ENCODE data around the gene AKAP12.

AKAP12 gene

GRCh38 chr6:151399679-151400078, 159.9 kb downstream of the AKAP12 start:
- Histone ChIP-seq H3K36me3 (ENCODE audit: control insufficient read depth, low read length) (peaks cover 67% of the 10 kb centered on the region), H3K4me2 (ENCODE audit: low read length) (no peak overlapping the region), H3K9me2 (replicated peaks; ENCODE audit: control insufficient read depth, low read length) (no peaks in the 10 kb centered on the region), H3K79me2 (ENCODE audit: control insufficient read depth, low read length) (peaks cover 96% of the 10 kb centered on the region), H3K27me3 (ENCODE audit: control insufficient read depth, low read length) (no peaks in the 10 kb centered on the region), H3K4me1 (ENCODE audit: control insufficient read depth, low read length) (peaks cover 32% of the 10 kb centered on the region), H3F3A (ENCODE audit: control insufficient read depth, insufficient read depth) (peaks cover 10% of the 10 kb centered on the region), H3K9me3 (ENCODE audit: control insufficient read depth, insufficient read depth, low read length) (no peaks in the 10 kb centered on the region), H3K4me3 (ENCODE audit: low read length) (no peak overlapping the region), H3K27ac (ENCODE audit: low read depth, low read length) (no peak overlapping the region), H4K20me1 (ENCODE audit: control insufficient read depth, insufficient read depth, low read depth, low read length) (peaks cover 23% of the 10 kb centered on the region)
- TF ChIP-seq EZH2phosphoT487 (IDR thresholded peaks at IDR 0.05; ENCODE audit: borderline replicate concordance, low read length), result no peak
- TF ChIP-seq, protein P1, sequence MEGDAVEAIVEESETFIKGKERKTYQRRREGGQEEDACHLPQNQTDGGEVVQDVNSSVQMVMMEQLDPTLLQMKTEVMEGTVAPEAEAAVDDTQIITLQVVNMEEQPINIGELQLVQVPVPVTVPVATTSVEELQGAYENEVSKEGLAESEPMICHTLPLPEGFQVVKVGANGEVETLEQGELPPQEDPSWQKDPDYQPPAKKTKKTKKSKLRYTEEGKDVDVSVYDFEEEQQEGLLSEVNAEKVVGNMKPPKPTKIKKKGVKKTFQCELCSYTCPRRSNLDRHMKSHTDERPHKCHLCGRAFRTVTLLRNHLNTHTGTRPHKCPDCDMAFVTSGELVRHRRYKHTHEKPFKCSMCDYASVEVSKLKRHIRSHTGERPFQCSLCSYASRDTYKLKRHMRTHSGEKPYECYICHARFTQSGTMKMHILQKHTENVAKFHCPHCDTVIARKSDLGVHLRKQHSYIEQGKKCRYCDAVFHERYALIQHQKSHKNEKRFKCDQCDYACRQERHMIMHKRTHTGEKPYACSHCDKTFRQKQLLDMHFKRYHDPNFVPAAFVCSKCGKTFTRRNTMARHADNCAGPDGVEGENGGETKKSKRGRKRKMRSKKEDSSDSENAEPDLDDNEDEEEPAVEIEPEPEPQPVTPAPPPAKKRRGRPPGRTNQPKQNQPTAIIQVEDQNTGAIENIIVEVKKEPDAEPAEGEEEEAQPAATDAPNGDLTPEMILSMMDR (IDR thresholded peaks at IDR 0.05; ENCODE audit: low read depth, low read length, poor library complexity, severe bottlenecking), result no peak

- Histone ChIP-seq H3K9me3 (ENCODE audit: control insufficient read depth, insufficient read depth, low read length) (no peaks in the 10 kb centered on the region), H3F3A (ENCODE audit: control insufficient read depth, insufficient read depth) (peaks cover 15% of the 10 kb centered on the region), H3K27ac (ENCODE audit: low read depth, low read length) (no peak overlapping the region), H3K4me2 (ENCODE audit: low read length) (no peak overlapping the region), H3K4me1 (ENCODE audit: control insufficient read depth, low read length) (peaks cover 24% of the 10 kb centered on the region), H3K36me3 (ENCODE audit: control insufficient read depth, low read length) (peaks cover 66% of the 10 kb centered on the region), H3K4me3 (ENCODE audit: low read length) (no peak overlapping the region), H3K79me2 (ENCODE audit: control insufficient read depth, low read length) (peaks cover 94% of the 10 kb centered on the region), H3K9me2 (replicated peaks; ENCODE audit: control insufficient read depth, low read length) (no peaks in the 10 kb centered on the region), H3K27me3 (ENCODE audit: control insufficient read depth, low read length) (no peaks in the 10 kb centered on the region), H4K20me1 (ENCODE audit: control insufficient read depth, insufficient read depth, low read depth, low read length) (peaks cover 30% of the 10 kb centered on the region)
- TF ChIP-seq, protein P1 (IDR thresholded peaks at IDR 0.05; ENCODE audit: low read depth, low read length, poor library complexity, severe bottlenecking), result no peak
- TF ChIP-seq EZH2phosphoT487 (IDR thresholded peaks at IDR 0.05; ENCODE audit: borderline replicate concordance, low read length), result no peak
These were observed 160.7 kb downstream of the AKAP12 start for GRCh38 chr6:151400473-151400872.

- Histone ChIP-seq H3K4me2 (ENCODE audit: low read length) (no peak overlapping the region), H3K4me1 (ENCODE audit: control insufficient read depth, low read length) (peaks cover 13% of the 10 kb centered on the region), H3K27ac (ENCODE audit: low read depth, low read length) (no peak overlapping the region), H3K36me3 (ENCODE audit: control insufficient read depth, low read length) (peaks cover 77% of the 10 kb centered on the region), H3K9me2 (replicated peaks; ENCODE audit: control insufficient read depth, low read length) (no peaks in the 10 kb centered on the region), H4K20me1 (ENCODE audit: control insufficient read depth, insufficient read depth, low read depth, low read length) (peaks cover 35% of the 10 kb centered on the region), H3K79me2 (ENCODE audit: control insufficient read depth, low read length) (peaks cover 90% of the 10 kb centered on the region), H3K27me3 (ENCODE audit: control insufficient read depth, low read length) (no peaks in the 10 kb centered on the region), H3K4me3 (ENCODE audit: low read length) (no peak overlapping the region), H3K9me3 (ENCODE audit: control insufficient read depth, insufficient read depth, low read length) (no peaks in the 10 kb centered on the region), H3F3A (ENCODE audit: control insufficient read depth, insufficient read depth) (peaks cover 19% of the 10 kb centered on the region)
- TF ChIP-seq EZH2phosphoT487 (IDR thresholded peaks at IDR 0.05; ENCODE audit: borderline replicate concordance, low read length), result no peak
- TF ChIP-seq, protein P1 (IDR thresholded peaks at IDR 0.05; ENCODE audit: low read depth, low read length, poor library complexity, severe bottlenecking), result no peak
These were observed 162.5 kb downstream of the AKAP12 start for GRCh38 chr6:151402228-151402627.

Data from DOHH2 (cell line).